Measurements from ENCODE around the gene NAV2.

GRCh38 chr11:19753451-19754106 lies 40.9 kb downstream of the NAV2 start:
- TF ChIP-seq CTCF (IDR thresholded peaks at IDR 0.05), result no peak
- no peak for TF ChIP-seq POLR2AphosphoS5 (IDR thresholded peaks at IDR 0.05)
- TF ChIP-seq POLR2A (IDR thresholded peaks at IDR 0.05), result no peak
- TF ChIP-seq EP300 (IDR thresholded peaks at IDR 0.05), result no peak
